NT2/D1 (cell line): ENCODE measurements around the gene IST1.

ENCODE experiments used
- YY1 ChIP-seq: IDR thresholded peaks from 2 replicates; pipeline ENCODE4 v1.6.1; 2011; ENCODE audit not compliant: insufficient read length, insufficient read depth
- ZNF274 ChIP-seq: IDR thresholded peaks from 2 replicates; pipeline ENCODE4 v1.6.1; 2011; ENCODE audit warnings: mild to moderate bottlenecking, low read depth, low read length

DNA sequence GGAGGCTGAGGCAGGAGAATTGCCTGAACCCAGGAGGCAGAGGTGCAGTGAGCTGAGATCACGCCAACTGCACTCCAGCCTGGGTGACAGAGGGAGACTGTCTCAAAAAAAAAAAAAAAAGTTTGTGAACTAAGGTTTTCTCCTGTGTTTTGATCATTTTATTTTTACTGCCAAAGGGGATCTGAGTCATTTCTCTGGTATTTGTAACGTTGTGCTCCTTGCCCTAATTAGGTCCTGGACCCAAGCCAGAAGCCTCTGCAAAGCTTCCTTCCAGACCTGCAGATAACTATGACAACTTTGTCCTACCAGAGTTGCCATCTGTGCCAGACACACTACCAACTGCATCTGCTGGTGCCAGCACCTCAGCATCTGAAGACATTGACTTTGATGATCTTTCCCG is 32.1 kb downstream of the IST1 start:
- TF ChIP-seq YY1: no peak
- TF ChIP-seq ZNF274: no peak
